GM13977 (cell line): ENCODE results near the gene CALHM1.

ENCODE experiments used
- DNase-seq: peaks from one replicate; pipeline ENCODE4 v3.0.0; 2012; ENCODE audit warnings: low spot score
- in situ Hi-C: fragments of 300-500 bp; cut with MboI; formaldehyde crosslinking; loops from one replicate; pipeline ENCODE4 v1.12.0; 2022; ENCODE audit warnings: low sequenced_read_pairs, low pct_unique_long_range_greater_than_20kb, mixed read lengths, inconsistent platforms; ENCODE audit not compliant: unreplicated experiment
- TF ChIP-seq, protein P1 (sequence below): IDR thresholded peaks from 2 replicates; pipeline ENCODE4 v1.5.1; 2012; ENCODE audit warnings: mild to moderate bottlenecking, control low read depth; ENCODE audit not compliant: insufficient read depth; ENCODE audit errors: extremely low read depth, missing control alignments

Gene CALHM1

DNA sequence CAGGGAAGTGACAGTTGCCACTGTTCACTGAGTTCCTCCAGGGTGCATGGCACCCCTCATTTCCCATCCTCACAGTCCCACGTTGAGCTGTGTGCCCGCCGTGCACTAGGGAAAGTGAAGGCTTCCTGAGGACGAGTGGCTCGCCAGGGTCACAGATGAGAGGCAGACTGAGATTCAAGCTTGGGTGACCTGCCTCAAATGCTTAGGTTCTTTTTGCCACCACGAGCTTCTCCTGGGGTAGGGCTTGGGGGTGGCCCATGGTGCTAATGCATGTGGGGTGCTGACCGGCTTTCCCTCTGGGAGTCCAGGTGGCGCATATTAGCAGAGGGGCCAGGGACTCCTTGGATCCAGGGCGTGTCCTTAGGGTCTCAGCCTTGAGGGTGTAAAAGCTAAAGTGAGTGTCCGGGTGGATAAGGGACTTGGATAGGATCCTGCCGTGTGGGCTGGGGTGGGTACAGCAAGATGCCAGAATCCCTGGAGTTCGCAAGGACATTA is 8.5 kb downstream of the CALHM1 start:
- no peak for DNase-seq
- in situ Hi-C loops = no loop called here
- TF ChIP-seq, protein P1, sequence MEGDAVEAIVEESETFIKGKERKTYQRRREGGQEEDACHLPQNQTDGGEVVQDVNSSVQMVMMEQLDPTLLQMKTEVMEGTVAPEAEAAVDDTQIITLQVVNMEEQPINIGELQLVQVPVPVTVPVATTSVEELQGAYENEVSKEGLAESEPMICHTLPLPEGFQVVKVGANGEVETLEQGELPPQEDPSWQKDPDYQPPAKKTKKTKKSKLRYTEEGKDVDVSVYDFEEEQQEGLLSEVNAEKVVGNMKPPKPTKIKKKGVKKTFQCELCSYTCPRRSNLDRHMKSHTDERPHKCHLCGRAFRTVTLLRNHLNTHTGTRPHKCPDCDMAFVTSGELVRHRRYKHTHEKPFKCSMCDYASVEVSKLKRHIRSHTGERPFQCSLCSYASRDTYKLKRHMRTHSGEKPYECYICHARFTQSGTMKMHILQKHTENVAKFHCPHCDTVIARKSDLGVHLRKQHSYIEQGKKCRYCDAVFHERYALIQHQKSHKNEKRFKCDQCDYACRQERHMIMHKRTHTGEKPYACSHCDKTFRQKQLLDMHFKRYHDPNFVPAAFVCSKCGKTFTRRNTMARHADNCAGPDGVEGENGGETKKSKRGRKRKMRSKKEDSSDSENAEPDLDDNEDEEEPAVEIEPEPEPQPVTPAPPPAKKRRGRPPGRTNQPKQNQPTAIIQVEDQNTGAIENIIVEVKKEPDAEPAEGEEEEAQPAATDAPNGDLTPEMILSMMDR = no peak

DNA sequence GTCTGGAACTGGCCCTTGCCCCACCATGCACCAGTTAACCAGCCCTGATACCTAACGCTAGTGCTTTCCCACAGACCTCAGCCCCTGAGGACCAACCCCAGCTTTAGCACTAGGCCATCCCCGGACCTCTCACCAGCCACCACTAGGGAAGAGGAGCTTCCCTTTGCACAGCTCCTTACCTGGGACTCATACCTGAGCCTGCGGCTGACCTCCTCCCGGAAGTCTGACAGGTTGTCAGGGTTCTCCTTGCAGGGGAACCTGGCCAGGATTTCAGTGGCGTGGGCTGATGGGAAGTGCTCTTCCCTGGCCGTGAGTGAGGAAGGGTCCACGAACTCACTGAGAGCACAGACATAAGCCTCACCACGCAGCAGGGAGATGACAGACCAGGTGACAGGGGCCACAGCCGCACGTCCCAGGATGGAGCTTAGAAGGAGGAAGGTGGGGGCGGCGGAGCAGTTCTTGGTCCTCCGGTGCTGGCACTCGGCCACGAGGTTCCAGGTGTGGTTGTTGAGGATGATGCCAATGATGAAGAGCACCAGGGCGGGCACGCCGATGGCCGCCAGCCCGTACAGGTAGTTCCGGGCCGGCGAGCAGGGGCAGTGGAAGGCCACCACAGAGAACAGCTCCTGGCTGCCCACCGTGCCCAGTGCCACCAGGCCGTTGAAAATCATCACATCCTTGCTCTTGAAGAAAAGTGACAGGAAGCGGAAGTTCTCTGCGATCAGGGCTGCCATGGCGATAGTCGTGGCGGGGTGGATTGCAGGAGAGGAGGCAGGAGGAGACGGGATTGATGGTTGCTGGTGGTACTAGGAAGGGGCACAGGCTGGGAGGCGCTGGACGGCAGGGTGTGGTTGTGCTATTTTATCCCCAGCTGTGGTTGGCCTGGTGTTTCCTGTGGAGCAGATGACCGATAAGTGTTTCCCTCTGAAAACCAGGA is 9.2 kb downstream of the CALHM1 start:
- in situ Hi-C loops = no loop called here
- DNase-seq = no peak
- TF ChIP-seq, protein P1 = no peak

DNA sequence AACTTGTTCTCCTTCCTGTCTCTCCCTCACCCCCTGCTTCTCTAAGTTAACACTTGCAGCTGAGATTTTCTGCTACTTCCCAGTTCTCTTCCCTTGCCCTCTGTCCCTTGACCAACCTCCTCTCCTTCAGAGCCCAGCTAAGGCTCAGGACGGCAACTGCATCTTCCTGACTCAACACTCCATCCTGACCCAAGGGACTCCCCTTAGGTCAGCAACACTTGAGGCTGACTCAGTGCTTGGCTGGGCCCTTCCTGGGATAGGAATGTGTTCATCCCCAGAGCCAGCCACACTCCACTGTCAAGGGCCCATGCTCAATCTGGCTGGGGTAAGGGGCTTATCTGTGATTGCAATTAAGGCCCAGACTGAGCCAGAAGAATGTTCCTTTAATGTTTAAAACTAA is 10.0 kb downstream of the CALHM1 start:
- in situ Hi-C loops = no loop called here
- TF ChIP-seq, protein P1 = no peak
- no peak for DNase-seq

DNA sequence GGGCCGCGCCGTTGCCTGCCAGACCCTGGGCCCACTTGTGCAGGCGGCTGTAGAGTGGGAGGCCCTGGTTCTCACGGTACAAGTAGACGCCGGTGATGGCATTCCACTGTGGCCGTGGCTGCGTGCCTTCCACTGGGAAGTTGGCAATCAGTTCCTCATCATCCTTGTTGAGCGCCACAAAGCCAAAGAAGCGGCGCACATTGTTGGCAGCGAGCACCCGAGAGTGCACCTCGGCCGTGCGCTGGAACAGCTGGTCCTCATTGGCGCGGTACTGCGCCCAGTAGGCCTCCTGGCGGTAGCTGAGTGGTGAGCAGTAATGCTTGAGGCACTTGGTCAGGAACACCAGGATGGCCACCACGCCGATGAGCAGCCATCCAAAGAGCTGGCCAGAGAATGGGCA is 11.5 kb downstream of the CALHM1 start:
- TF ChIP-seq, protein P1 = no peak
- in situ Hi-C loops = no loop called here
- DNase-seq = no peak

DNA sequence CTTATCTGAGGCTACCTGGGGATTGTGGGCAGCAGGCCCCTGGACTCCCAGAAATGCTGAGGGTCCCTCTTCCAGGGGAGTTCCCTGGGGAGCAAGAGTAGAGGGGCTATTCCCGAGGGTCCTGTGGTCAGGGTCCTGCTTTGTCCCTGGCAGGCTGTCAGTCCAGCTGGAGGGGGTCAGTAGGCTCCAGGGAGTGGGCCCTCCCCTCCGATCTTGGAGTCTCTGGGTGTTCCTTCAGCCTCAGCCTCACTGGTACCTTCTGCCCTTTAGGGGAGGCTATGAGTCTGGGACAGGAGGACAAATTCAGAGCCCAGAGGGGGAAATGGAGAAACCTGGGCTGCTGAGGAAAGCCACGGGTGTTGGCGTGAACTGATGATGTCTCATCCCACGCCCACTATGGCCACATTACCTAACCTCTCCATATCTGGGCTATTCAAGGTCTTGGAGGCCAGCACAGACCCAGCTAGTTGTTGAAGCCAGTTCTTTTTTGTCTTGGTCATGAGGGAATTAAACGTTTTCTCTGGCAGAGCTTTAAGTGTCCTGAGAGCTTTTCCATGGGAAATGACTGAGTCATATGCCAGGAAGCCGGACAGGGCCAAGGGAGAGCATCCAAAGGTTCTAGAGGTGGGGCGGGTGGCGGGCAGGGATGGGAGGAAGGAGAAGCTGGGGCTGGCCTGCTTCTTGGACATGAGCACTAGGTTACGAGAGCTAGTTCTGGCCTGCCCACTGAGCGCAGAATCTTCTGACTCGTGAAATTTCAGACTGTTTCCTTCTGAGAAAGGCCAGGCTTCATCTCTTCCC is 12.7 kb downstream of the CALHM1 start:
- DNase-seq = no peak
- in situ Hi-C loops = no loop called here
- TF ChIP-seq, protein P1 = no peak

DNA sequence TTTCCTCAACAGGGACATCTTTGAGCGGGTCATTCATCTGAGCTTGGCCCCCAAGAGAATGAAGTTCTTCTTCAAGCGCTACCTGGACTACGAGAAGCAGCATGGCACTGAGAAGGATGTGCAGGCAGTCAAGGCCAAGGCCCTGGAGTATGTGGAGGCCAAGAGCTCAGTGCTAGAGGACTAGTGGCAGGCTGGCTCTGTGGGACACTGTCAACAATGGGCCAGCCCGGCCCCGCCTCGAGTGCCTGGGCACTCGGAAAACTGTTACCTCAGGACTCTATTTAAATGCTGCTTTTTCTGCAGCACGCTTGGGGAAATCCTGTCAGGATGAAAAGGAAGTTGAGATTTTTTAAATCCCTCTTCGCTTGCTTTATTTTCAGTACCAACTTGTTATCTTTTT is 13.3 kb downstream of the CALHM1 start:
- in situ Hi-C loops = no loop called here
- DNase-seq = no peak
- TF ChIP-seq, protein P1 = no peak
